MM.1S (cell line): Measurements from ENCODE around the gene ABCC4.

ENCODE experiments used
- EZH2 ChIP-seq: fragments of 300-600 bp; sonication (generic); optimal IDR thresholded peaks from 2 replicates; pipeline ENCODE3; 2017; ENCODE audit warnings: low read depth, mild to moderate bottlenecking, antibody characterized with exemption, low read length, mixed read lengths
- EZH2phosphoT487 ChIP-seq: fragments of 300-600 bp; sonication (generic); IDR thresholded peaks from 2 replicates; pipeline ENCODE4 v1.6.1; 2018; ENCODE audit warnings: antibody characterized with exemption, low read length
- TF ChIP-seq, protein P1 (sequence below): fragments of 300-600 bp; sonication (generic); IDR thresholded peaks from 2 replicates; pipeline ENCODE4 v1.5.1; 2016; ENCODE audit warnings: antibody characterized with exemption, low read length, mixed read lengths

DNA sequence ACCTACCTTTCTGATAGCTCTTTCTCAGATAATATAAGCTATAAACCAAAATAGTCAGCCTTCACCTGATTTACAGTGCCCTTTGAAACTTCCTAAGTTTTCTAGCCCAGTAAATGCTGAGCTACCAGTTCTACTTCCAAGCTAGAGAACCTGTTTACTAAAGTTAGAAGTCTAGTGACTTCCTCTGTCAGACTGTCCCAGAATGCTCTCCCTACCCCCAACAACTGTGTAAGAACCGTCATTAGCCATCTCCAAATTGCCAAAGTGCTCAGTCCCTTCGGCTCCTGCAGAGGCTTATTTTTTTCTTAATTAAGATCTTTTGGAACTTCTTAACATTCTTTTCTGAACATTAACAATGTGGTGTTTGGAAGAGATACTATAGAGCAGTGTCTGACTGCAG is 3.2 kb upstream of the ABCC4 start:
- TF ChIP-seq, protein P1, sequence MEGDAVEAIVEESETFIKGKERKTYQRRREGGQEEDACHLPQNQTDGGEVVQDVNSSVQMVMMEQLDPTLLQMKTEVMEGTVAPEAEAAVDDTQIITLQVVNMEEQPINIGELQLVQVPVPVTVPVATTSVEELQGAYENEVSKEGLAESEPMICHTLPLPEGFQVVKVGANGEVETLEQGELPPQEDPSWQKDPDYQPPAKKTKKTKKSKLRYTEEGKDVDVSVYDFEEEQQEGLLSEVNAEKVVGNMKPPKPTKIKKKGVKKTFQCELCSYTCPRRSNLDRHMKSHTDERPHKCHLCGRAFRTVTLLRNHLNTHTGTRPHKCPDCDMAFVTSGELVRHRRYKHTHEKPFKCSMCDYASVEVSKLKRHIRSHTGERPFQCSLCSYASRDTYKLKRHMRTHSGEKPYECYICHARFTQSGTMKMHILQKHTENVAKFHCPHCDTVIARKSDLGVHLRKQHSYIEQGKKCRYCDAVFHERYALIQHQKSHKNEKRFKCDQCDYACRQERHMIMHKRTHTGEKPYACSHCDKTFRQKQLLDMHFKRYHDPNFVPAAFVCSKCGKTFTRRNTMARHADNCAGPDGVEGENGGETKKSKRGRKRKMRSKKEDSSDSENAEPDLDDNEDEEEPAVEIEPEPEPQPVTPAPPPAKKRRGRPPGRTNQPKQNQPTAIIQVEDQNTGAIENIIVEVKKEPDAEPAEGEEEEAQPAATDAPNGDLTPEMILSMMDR = no peak
- TF ChIP-seq EZH2 = no peak
- TF ChIP-seq EZH2phosphoT487 = no peak
